Mesenchymal stem cell (in vitro differentiated cells and primary cell): Measurements from ENCODE around the gene NFIX.
"Not testable (repeated sequence)": the region's sequence is repeated elsewhere in the genome, so short reads cannot be mapped to it uniquely, and the experiment has no call there.

Source experiments
- DNase-seq: peaks from one replicate; pipeline ENCODE4 v3.0.0-alpha.2; 2013
- H2AFZ ChIP-seq: one replicate; pipeline ENCODE4 v1.6.1; 2013; ENCODE audit warnings: low read depth, mild to moderate bottlenecking, control low read depth, inconsistent platforms, low read length, moderate library complexity
- H2AK5ac ChIP-seq: 2 replicates; pipeline ENCODE4 v1.6.1; 2013; ENCODE audit warnings: low read length, moderate library complexity, mild to moderate bottlenecking, inconsistent platforms; ENCODE audit not compliant: severe bottlenecking
- H2BK120ac ChIP-seq: one replicate; pipeline ENCODE4 v1.6.1; 2013; ENCODE audit warnings: low read depth, mild to moderate bottlenecking, inconsistent platforms, low read length, moderate library complexity
- H2BK12ac ChIP-seq, 2 experiments: one replicate each; pipeline ENCODE4 v1.6.1; 2013; ENCODE audit warnings: inconsistent platforms in 2 of 2, low read length in 2 of 2, mild to moderate bottlenecking in 2 of 2, moderate library complexity in 2 of 2, control low read depth in 1 of 2
- H2BK15ac ChIP-seq: one replicate; pipeline ENCODE4 v1.6.1; 2013; ENCODE audit warnings: mild to moderate bottlenecking, low read depth, inconsistent platforms; ENCODE audit not compliant: poor library complexity, severe bottlenecking
- H2BK5ac ChIP-seq: 2 replicates; pipeline ENCODE4 v1.6.1; 2013; ENCODE audit warnings: low read depth, mild to moderate bottlenecking, low read length, control low read depth, inconsistent platforms; ENCODE audit not compliant: poor library complexity, severe bottlenecking
- H3K14ac ChIP-seq, 2 experiments: one replicate each; pipeline ENCODE4 v1.6.1; 2013; ENCODE audit warnings: inconsistent platforms in 2 of 2, low read length in 2 of 2, control low read depth in 1 of 2, mild to moderate bottlenecking in 1 of 2, moderate library complexity in 1 of 2
- H3K18ac ChIP-seq, 2 experiments: one replicate each; pipeline ENCODE4 v1.6.1; 2013; ENCODE audit warnings: inconsistent platforms in 2 of 2, low read length in 2 of 2, control low read depth in 1 of 2, low read depth in 1 of 2, mild to moderate bottlenecking in 1 of 2
- H3K23ac ChIP-seq, 2 experiments: one replicate each; pipeline ENCODE4 v1.6.1; 2013; ENCODE audit warnings: inconsistent platforms in 2 of 2, low read length in 2 of 2, mild to moderate bottlenecking in 2 of 2, moderate library complexity in 2 of 2, control low read depth in 1 of 2
- H3K27ac ChIP-seq: 2 replicates; pipeline ENCODE4 v1.5.1; 2013; ENCODE audit warnings: mild to moderate bottlenecking, moderate library complexity, low read length, control low read depth, inconsistent platforms; ENCODE audit not compliant: poor library complexity, severe bottlenecking
- H3K27me3 ChIP-seq, 2 experiments: 2 replicates each; pipeline versions ENCODE4 v1.6.1 to v1.7.0; 2013; ENCODE audit warnings: low read length in 2 of 2, mild to moderate bottlenecking in 2 of 2, moderate library complexity in 2 of 2, control low read depth in 1 of 2, inconsistent platforms in 1 of 2; ENCODE audit not compliant: control insufficient read depth in 1 of 2, insufficient read depth in 1 of 2
- H3K36me3 ChIP-seq, 2 experiments: 2 replicates each; pipeline versions ENCODE4 v1.6.1 to v1.7.0; 2013; ENCODE audit warnings: low read length in 2 of 2, control low read depth in 1 of 2, inconsistent platforms in 1 of 2, low read depth in 1 of 2, mild to moderate bottlenecking in 1 of 2; ENCODE audit not compliant: insufficient read depth in 2 of 2, control insufficient read depth in 1 of 2
- H3K4ac ChIP-seq, 2 experiments: one replicate each; pipeline ENCODE4 v1.6.1; 2013; ENCODE audit warnings: inconsistent platforms in 2 of 2, low read length in 2 of 2, mild to moderate bottlenecking in 2 of 2, moderate library complexity in 2 of 2, control low read depth in 1 of 2, low read depth in 1 of 2
- H3K4me1 ChIP-seq: 2 replicates; pipeline ENCODE4 v1.6.1; 2013; ENCODE audit warnings: low read depth, low read length, control low read depth; ENCODE audit not compliant: control insufficient read depth, insufficient read depth
- H3K4me2 ChIP-seq: 2 replicates; pipeline ENCODE4 v1.6.1; 2013; ENCODE audit warnings: low read length, mild to moderate bottlenecking, inconsistent platforms; ENCODE audit not compliant: poor library complexity, severe bottlenecking
- H3K4me3 ChIP-seq, 2 experiments: 2 replicates each; pipeline versions ENCODE4 v1.5.1 to v1.7.0; 2013; ENCODE audit warnings: low read length in 2 of 2, mild to moderate bottlenecking in 2 of 2, control low read depth in 1 of 2, low read depth in 1 of 2; ENCODE audit not compliant: insufficient read depth in 1 of 2
- H3K79me1 ChIP-seq: replicated peaks from 2 replicates; pipeline ENCODE4 v1.6.1; 2013; ENCODE audit warnings: mild to moderate bottlenecking, control low read depth, low read length, inconsistent platforms; ENCODE audit not compliant: poor library complexity, severe bottlenecking
- H3K9ac ChIP-seq: 2 replicates; pipeline ENCODE4 v1.7.0; 2013; ENCODE audit warnings: mild to moderate bottlenecking, low read length, moderate library complexity
- H3K9me3 ChIP-seq: 2 replicates; pipeline ENCODE4 v1.7.0; 2013; ENCODE audit warnings: mild to moderate bottlenecking, low read length; ENCODE audit not compliant: control insufficient read depth
- H4K8ac ChIP-seq: one replicate; pipeline ENCODE4 v1.6.1; 2013; ENCODE audit warnings: inconsistent platforms, mild to moderate bottlenecking, low read length, moderate library complexity
- H4K91ac ChIP-seq: one replicate; pipeline ENCODE4 v1.6.1; 2013; ENCODE audit warnings: mild to moderate bottlenecking, low read length, inconsistent platforms
- WGBS: methylation state at CpG from one replicate; pipeline ENCODE4 v1.1.7; 2013; ENCODE audit warnings: mixed read lengths; 5-methylcytosine and 5-hydroxymethylcytosine counted together

NFIX gene

GRCh38 chr19:12956446-12957388 lies 38.6 kb upstream of the NFIX start, which contains the start of gene GADD45GIP1:
Gene GADD45GIP1 (minus strand): TSS chr19:12957223. CDS start chr19:12957212, 11 bp downstream.
- Histone ChIP-seq H3K9me3 (no peaks in the 10 kb centered on the region), H2BK15ac (peak within 1 kb of the TSS; percentile 84), H3K27me3 (no peaks in the 10 kb centered on the region), H3K23ac (peak within 1 kb of the TSS in 1 of 2 experiments; percentile 63), H3K18ac (peak within 1 kb of the TSS; percentile 91 to 94), H2BK12ac (no peak within 1 kb of the TSS), H2AK5ac (peak within 1 kb of the TSS; percentile 49), H2BK120ac (peak within 1 kb of the TSS; percentile 90), H4K8ac (peak within 1 kb of the TSS; percentile 81), H3K4me2 (peak within 1 kb of the TSS; percentile 35), H3K4ac (peak within 1 kb of the TSS; percentile 49 to 90), H4K91ac (peak within 1 kb of the TSS; percentile 65), H3K9ac (peak within 1 kb of the TSS; percentile 91), H2AFZ (peak within 1 kb of the TSS; percentile 87), H3K14ac (peak within 1 kb of the TSS; percentile 87 to 96), H3K4me3 (peak within 1 kb of the TSS; percentile 92 to 93), H3K36me3 (peaks cover 28 to 32% of the 10 kb centered on the region in 2 experiments), H3K79me1 (peaks cover 3% of the 10 kb centered on the region), H2BK5ac (peak within 1 kb of the TSS; percentile 90), H3K27ac (peak within 1 kb of the TSS; percentile 11), H3K4me1 (peaks cover 15% of the 10 kb centered on the region)
- peak; percentile 70 for DNase-seq
- 6% methylated on average over 69 of the region's 84 CpGs for WGBS

DNA sequence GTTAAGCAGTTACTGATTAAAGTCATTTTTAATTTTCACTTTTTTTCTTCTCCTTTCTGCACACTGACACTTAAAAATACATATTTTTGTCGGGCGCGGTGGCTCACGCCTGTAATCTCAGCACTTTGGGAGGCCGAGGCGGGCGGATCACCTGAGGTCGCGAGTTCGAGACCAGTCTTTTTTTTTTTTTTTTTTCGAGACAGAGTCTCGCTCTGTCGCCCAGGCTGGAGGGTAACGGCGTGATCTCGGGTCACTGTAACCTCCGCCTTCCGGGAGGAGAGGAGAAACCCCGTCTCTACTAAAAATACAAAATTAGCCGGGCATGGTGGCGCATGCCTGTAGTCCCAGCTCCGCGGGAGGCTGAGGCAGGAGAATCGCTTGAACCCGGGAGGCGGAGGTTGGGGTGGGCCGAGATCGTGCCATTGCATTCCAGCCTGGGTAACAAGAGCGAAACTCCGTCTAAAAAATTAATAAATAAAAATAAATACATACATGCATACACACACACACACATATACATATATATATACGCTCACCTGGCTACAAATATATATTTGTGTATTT lies 37.8 kb upstream of the NFIX start:
- not testable (repeated sequence) for H4K91ac ChIP-seq, H2AFZ ChIP-seq, H3K27me3 ChIP-seq, H3K27ac ChIP-seq, H2BK5ac ChIP-seq, H2BK120ac ChIP-seq, H2BK15ac ChIP-seq, H3K4me2 ChIP-seq, H3K4ac ChIP-seq, H2BK12ac ChIP-seq, H3K14ac ChIP-seq, H3K23ac ChIP-seq, DNase-seq, H2AK5ac ChIP-seq, H3K79me1 ChIP-seq, H3K9me3 ChIP-seq, H3K18ac ChIP-seq
- Histone ChIP-seq H3K9ac (peak overlapping the region; percentile 91), H3K4me1 (peaks cover 15% of the 10 kb centered on the region), H3K36me3 (peaks cover 20 to 25% of the 10 kb centered on the region in 2 experiments), H3K4me3 (peak overlapping the region in 1 of 2 experiments; percentile 93), H4K8ac (peak overlapping the region; percentile 81)
- WGBS, result 82% methylated on average over 25 of the region's 31 CpGs

GRCh38 chr19:12959481-12959880 lies 35.8 kb upstream of the NFIX start:
- Histone ChIP-seq H2BK5ac (no peak overlapping the region), H4K91ac (no peak overlapping the region), H3K27ac (no peak overlapping the region), H2AK5ac (no peak overlapping the region), H3K4me2 (no peak overlapping the region), H3K4me3 (no peak overlapping the region), H3K23ac (no peak overlapping the region), H2BK15ac (no peak overlapping the region), H2AFZ (no peak overlapping the region), H3K4ac (no peak overlapping the region), H4K8ac (no peak overlapping the region), H2BK12ac (no peak overlapping the region), H2BK120ac (no peak overlapping the region), H3K36me3 (peaks cover 0 to 9% of the 10 kb centered on the region in 2 experiments), H3K27me3 (no peaks in the 10 kb centered on the region), H3K14ac (no peak overlapping the region), H3K79me1 (no peaks in the 10 kb centered on the region), H3K9me3 (no peaks in the 10 kb centered on the region), H3K9ac (no peak overlapping the region), H3K4me1 (peaks cover 9% of the 10 kb centered on the region), H3K18ac (no peak overlapping the region)
- WGBS, result 69% methylated on average over 6 of the region's 6 CpGs
- no peak for DNase-seq
